ENCODE results near the gene MPPED2.

MPPED2 gene

GRCh38 chr11:30522536-30523243 lies 63.5 kb downstream of the MPPED2 start:
- no peak for DNase-seq

- peak; percentile 34 for DNase-seq
Measured at GRCh38 chr11:30521297-30522071, 64.7 kb downstream of the MPPED2 start.

- DNase-seq = no peak
Measured at GRCh38 chr11:30513087-30513486, 73.1 kb downstream of the MPPED2 start.

GRCh38 chr11:30511408-30511807 lies 74.7 kb downstream of the MPPED2 start:
- DNase-seq = no peak

- no peak for DNase-seq
Measured at GRCh38 chr11:30510750-30511149, 75.4 kb downstream of the MPPED2 start.

GRCh38 chr11:30509364-30509763 lies 76.8 kb downstream of the MPPED2 start:
- DNase-seq = no peak

GRCh38 chr11:30508594-30508993 lies 77.6 kb downstream of the MPPED2 start:
- no peak for DNase-seq

- DNase-seq = no peak
Measured at GRCh38 chr11:30505603-30506002, 80.5 kb downstream of the MPPED2 start.

- DNase-seq = no peak
Measured at GRCh38 chr11:30504468-30504867, 81.7 kb downstream of the MPPED2 start.

- no peak for DNase-seq
Measured at GRCh38 chr11:30503156-30503555, 83.0 kb downstream of the MPPED2 start.

- no peak for DNase-seq
Measured at GRCh38 chr11:30502305-30502704, 83.8 kb downstream of the MPPED2 start.

- no peak for DNase-seq
Measured at GRCh38 chr11:30501744-30502143, 84.4 kb downstream of the MPPED2 start.

- DNase-seq = no peak
Measured at GRCh38 chr11:30499940-30500339, 86.2 kb downstream of the MPPED2 start.

- no peak for DNase-seq
Measured at GRCh38 chr11:30497600-30497999, 88.6 kb downstream of the MPPED2 start.

- no peak for DNase-seq
Measured at GRCh38 chr11:30496935-30497334, 89.2 kb downstream of the MPPED2 start.

GRCh38 chr11:30495437-30495836 lies 90.7 kb downstream of the MPPED2 start:
- DNase-seq = no peak

GRCh38 chr11:30489511-30489910 lies 96.6 kb downstream of the MPPED2 start:
- no peak for DNase-seq

- DNase-seq = no peak
Measured at GRCh38 chr11:30489076-30489475, 97.1 kb downstream of the MPPED2 start.

- peak; percentile 5 for DNase-seq
Measured at GRCh38 chr11:30488304-30488998, 97.7 kb downstream of the MPPED2 start.

GRCh38 chr11:30487200-30487898 lies 98.8 kb downstream of the MPPED2 start:
- DNase-seq = peak; percentile 81

GRCh38 chr11:30485756-30486155 lies 100.4 kb downstream of the MPPED2 start:
- no peak for DNase-seq

- no peak for DNase-seq
Measured at GRCh38 chr11:30485222-30485621, 100.9 kb downstream of the MPPED2 start.

GRCh38 chr11:30483056-30483455 lies 103.1 kb downstream of the MPPED2 start:
- peak; percentile 40 for DNase-seq

Data from suppressor macrophage treated with lipopolysaccharide for 4 hours (primary cell).